NCI-H524 treated with DMSO at 0.1 percent for 48 hours (cell line): ENCODE measurements around the gene SLC36A3.

ENCODE experiments used
- DNase-seq: peaks from one replicate; lab custom pipeline; 2025; lab: John Stamatoyannopoulos, UW

The SLC36A3 gene

DNA sequence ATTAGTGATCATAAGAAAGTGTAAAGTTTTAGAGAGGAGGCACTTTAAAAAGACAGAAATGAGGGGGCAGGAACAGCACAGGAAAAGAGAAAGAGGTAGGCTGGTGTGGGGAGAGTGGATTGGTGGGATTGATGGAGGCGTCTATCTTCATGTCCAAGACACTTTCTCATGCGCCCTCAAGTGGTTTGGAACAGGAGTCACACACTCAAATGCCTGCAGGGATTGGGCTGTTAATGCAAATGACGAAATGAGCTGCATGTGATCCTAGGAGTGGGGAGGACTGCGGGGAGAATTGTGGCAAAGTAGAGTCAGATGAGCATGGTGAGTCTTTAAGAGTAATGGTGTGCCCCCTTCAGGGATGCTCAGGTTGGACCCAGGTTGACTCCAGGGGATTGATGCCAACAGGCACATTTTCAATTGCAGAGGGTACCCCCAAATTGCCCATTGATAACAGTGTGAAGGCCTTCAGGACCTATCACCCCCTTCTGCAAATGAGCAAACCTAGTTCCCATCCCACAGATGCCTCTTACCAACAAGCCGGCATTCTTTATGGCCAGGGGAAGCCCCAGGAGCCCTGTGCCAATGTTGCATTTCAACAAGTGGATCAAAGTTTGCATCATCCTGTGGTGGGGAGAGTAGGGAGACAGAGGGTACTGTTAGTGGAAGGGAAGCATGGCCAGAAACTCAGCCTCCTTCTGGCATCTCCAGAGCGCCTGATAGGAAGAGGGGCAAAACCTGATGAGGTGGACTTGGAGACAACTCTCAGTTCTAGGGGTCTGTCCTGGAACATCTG lies 5.3 kb downstream of the SLC36A3 start:
- peak; percentile 16 for DNase-seq

GRCh38 chr5:151296974-151297373 lies 6.6 kb downstream of the SLC36A3 start:
- DNase-seq, result no peak

GRCh38 chr5:151296478-151296830 lies 7.1 kb downstream of the SLC36A3 start:
- DNase-seq, result no peak

DNA sequence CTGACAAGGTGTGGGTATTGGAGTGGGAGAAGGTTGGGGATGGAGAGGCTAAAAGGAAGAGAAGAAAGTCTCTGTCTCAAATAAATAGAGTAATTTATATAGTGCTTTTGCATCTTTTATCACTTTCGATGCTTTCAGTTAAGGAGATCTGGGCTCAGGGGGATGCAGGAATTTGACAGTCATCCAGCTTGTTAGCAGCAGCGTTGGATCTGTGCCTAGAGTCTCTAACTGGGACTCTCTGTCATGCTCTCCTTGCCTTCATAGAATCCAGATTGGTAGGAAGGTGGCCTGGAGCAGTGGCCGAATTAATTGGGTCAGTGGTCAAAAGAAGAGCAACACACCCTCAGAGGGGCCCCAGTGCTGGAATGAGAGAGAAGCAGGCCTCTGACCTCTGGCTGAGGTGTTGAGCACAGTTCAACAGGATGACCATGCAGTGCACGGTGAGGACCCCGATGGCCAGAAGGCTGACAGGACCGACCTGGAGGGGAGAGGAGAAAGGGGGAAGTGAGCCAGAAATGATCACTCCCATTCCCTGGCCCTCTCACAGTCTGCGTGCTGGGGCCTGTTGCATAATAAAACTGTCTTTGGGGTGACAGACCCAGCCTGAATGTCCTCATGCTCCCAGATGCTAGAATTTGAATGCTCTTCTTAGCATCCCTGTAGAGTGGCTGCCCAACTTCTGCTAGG lies 7.6 kb downstream of the SLC36A3 start:
- no peak for DNase-seq

DNA sequence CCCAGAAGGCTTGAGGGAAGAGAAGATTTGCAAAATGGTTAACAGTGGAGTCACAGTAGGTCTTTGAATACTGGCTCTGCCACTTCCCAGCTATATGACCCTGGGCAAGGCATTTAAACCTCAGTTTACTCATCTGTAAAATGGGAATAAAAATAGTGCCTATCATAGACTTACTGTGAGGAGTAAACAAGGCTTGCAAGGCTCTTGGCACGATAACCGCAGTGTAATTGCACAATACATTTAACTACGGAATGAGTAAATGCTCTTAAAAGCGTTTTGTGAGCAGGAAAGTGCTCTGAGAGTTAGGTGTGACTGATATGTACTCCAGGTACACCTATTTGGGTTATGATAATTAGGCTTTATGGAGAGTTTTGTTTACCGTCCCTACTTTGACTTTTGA lies 8.4 kb downstream of the SLC36A3 start:
- no peak for DNase-seq

- DNase-seq, result no peak
Measured at GRCh38 chr5:151293624-151294023, 9.9 kb downstream of the SLC36A3 start.

DNA sequence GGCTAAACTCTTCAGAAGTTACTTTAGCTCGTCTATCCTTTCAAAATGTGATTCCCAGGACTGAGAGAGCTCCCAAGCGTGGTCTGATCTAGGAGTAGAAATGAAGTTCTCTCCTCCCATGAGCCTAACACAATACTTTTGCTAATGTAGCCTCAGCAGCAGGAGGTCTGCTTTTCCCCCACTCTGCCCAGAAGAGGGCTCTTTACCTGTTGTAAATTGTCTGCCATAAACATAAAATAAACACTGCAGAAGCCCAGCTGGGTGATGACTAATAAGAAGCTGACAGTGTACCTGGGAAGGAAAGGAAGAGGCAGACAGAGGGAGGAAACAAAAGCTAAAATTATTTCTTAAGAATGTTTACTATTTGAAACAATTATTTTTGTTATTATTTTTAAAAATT lies 15.4 kb downstream of the SLC36A3 start:
- DNase-seq, result no peak

GRCh38 chr5:151286246-151286645 lies 17.3 kb downstream of the SLC36A3 start:
- DNase-seq, result no peak

DNA sequence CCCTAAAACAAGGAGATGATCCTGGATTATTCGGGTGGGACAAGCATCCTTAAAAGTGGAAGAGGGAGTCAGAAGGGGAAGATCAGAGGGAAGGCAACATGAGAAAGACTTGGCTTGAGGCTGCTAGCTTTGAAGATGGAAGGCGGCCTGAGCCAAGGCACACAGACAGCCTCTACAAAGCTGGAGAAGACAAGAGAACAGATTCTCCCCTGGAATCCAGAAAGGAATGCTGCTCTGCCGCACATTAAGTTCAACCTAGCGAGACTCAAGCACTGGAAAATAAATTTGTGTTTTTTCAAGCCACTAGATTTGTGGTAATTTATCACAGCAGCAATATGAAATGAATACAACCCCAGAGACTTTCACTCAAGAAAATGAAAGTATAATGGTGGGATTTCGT lies 17.9 kb downstream of the SLC36A3 start:
- no peak for DNase-seq

DNA sequence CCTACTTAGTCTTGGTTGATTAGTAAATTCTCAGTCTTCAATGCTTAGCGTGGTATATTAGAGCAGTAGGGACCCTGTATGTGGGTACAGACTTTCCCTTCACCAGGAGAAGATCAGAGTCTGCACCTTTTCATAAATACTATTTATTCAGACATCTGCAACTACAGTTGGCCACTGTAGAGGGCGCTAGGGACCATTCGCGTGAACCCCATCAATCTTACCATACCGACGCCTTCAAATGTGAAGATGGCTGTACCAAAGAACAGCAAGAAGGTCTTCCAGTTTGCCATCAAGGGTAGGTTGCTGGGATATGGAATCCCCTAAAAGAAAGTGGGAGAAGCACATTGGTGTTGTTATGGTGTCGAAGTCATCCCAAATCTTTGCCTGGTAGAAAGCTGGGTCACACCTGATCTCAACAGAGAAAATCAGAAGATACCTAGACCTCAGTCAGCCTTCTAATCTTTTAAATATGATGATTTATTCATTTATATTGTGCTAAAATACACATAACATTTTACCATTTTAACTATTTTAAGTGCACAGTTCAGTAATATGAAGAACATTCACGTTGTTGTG lies 19.1 kb downstream of the SLC36A3 start:
- DNase-seq, result no peak

GRCh38 chr5:151283120-151283825 lies 20.3 kb downstream of the SLC36A3 start:
- DNase-seq, result no peak

DNA sequence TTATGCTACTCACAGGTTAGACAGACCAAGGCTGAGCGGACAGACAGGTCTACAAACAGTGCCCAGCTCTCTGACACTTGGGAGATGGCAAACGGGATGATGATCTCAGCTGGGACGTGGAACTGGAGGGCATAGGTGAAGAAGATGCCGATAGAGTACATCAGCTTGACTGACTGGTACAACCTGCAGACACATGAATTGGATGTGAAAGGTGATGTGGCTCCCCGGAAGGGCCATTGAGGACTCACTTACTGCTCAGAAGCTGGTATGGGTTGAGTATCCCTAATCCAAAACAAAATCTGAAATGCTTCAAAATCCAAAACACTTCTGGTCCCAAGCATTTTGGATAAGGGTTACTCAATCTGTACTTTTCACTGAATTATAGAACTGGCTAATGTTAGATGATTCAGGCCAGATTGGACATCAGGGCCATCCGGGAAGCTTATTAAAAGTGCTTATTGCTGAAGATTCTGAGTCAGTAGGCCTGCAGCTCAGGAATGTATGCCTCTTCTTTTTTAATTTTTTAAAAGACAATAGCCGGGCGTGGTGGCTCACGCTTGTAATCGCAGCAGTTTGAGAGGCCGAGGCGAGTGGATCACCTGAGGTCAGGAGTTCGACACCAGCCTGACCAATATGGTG lies 22.4 kb downstream of the SLC36A3 start:
- no peak for DNase-seq

- DNase-seq, result no peak
Measured at GRCh38 chr5:151280443-151280842, 23.1 kb downstream of the SLC36A3 start.

DNA sequence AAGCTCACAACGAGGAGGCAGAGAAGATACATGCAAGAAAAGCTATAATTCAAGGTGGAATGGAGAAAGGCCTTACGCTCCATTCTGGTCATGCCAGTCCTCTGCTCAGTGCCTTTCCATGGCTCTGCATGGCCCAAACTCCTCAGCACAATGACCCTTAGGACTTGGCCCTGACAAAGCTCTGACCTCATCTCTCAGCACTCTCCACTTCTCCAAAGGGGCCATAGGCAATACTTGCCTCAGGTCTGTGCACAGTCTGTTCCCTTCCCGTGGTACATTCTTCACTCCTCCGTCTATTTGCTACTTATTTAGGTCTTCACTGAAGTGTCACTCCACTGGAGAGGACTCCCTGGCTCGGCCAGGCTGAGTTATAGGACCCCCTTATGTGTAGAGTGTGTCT lies 24.7 kb downstream of the SLC36A3 start:
- DNase-seq, result no peak

DNA sequence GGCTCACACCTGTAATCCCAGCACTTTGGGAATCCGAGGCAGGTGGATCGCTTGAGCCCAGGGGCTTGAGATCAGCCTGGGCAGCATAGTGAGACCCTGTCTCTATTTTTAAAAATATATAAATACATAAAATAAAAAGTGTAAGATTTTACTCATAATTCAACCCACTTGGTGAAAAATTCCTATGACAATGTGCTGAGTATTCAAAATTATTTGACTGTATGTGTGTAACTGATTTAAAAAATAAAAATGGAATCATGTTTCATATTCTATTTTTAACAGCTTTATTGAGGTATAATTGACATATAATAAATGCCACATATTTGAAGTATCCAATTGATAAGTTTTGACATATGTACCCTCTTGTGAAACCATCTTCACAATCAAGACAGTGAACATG lies 27.8 kb downstream of the SLC36A3 start:
- DNase-seq, result no peak

GRCh38 chr5:151274666-151275065 lies 28.9 kb downstream of the SLC36A3 start:
- DNase-seq, result no peak

- no peak for DNase-seq
Measured at GRCh38 chr5:151271336-151271735, 32.2 kb downstream of the SLC36A3 start.

DNA sequence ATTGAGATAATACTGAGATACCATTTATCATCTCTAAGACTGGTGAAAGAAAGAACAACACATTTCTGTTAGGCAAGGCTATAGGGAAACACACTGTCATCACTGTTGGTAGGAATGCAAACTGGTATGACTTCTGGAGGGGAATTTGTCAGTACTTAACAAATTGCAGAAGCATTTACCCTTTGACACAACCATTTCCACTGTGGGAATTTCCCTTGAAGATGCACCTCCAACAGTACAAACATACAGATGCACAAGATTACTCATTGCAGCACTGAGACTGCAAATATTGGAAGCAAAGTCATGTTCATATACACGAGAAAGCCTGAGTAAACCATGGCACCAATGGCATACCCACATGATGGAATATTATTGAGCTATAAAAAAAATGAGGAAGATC lies 33.0 kb downstream of the SLC36A3 start:
- DNase-seq, result no peak

DNA sequence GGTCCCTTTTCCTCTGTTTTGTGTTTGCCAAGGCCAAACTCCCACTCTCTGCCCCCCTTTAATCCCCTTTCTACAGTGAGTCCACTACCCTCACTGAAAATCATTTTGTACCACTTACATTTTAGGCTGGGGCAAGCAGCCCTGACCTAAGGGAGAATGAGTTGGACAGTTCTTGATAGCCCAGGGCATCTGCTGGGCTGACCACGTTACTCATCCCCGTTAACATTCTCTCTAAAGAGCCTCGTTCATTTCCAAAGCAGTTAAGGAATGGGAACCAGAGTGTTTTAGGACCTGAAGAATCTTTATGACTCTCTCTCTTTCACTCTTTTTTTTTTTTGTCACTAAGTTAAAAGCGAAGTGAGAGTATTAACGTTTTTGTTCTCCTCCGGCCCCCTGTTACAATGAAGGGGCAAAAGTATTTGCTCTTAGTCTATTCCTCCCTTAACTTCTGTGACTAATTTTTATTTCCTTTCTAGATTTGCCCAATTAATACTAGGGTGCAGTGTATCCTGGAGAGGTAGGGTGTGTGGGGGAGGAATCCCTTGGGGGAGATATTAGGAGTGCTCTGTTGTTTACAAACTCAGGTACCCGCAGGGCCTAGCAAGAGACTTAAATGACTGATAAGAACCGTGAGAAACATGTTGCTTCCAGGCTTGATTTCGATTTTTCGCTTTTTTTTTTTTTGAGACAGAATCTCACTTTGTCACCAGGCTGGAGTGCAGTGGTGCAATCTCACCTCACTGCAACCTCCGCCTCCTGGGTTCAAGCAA lies 35.9 kb downstream of the SLC36A3 start:
- no peak for DNase-seq

DNA sequence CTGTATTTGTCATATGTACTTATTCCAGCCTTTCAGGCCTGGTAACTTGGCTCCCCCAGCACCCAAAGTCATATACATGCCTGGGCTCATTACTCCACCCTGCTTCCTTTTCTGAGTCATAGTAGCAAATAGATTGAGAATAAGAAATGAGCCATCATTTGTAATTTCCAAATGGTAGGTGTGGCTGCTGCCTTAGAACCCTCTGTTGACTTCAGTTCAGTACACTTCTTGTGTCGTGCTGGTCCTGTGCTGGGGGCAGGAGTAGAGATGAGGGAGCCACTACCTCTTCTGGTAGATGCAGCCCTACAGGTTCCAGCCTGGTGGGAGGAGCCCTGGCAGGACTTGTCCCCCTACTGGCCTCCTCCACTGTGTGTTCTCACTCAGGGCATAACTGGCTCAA lies 39.5 kb downstream of the SLC36A3 start:
- DNase-seq, result no peak

DNA sequence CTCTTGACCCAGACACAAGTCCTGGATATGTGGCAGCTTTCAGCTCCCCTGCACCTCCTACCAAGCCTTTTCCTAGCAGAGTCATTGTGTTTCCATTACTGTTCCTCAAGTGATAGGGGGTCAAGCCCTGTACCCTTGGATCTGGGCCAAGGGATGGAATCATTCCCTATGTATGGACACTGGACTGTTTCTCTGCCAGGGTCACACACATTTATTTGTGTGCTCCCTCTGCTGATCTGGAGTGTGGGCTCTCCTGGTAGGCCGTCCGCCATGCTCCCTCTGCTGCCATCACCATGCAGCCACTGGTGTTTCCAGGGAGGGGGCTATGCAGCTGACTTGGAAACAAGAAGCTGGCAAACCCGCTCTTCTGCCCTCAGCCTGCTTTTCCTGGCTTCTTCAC lies 41.0 kb downstream of the SLC36A3 start:
- no peak for DNase-seq

DNA sequence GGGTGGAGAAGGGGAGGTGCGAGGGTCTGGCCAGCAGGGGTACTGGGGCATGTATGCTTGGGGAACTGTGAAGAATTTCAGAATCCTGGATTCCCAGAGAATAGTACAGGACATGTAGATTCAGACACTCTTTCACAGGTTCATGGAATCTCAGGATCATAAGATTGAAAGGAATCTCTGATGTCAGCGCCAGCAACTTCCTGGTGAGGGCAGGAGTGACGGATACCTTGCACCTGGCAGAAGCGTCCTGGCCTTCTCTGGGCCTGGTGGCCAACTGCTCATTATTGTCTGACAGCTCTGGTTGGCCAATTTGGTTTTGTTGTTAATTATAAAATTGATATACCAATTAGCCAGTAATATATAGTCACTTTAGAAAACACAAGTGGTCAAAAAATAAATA lies 43.6 kb downstream of the SLC36A3 start:
- DNase-seq, result no peak
